ENCODE data around the gene INSC. TPM values are rescaled to one million over a fixed set of nuclear protein-coding genes. Genes with fewer than 3 reads are reported as not detected.

The INSC gene
- total and polyA plus RNA-seq, 4 experiments from 2014 or later = 0.35 TPM; not detected in 3

GRCh38 chr11:15192005-15192556 is 77.4 kb downstream of the INSC start:
- DNase-seq = no peak
- H3K36me3 Mint-ChIP-seq = no peaks in the 10 kb centered on the region
- no peak overlapping the region for H3K4me3 ChIP-seq (ENCODE audit: low read length in 2 of 2)
- peaks cover 1 to 5% of the 10 kb centered on the region in 2 donors for H3K27me3 Mint-ChIP-seq
- H3K9me3 ChIP-seq (ENCODE audit: control insufficient read depth in 1 of 2, low read length in 2 of 2) = no peaks in the 10 kb centered on the region
- no peak overlapping the region for H3K4me3 Mint-ChIP-seq
- CTCF ChIA-PET (ENCODE audit: partially characterized antibody) = no interaction called here
- no peak overlapping the region for H3K27ac ChIP-seq (ENCODE audit: low read depth, low read length)
- H3K27ac Mint-ChIP-seq = no peak overlapping the region
- no peaks in the 10 kb centered on the region for H3K27me3 ChIP-seq (ENCODE audit: insufficient read depth, low read length)
- intact Hi-C loops (cut with micrococcal nuclease) = no loop called here
- peaks cover 0 to 1% (median 0%) of the 10 kb centered on the region in 8 donors for H3K9me3 Mint-ChIP-seq
- no peaks in the 10 kb centered on the region for H3K4me1 Mint-ChIP-seq
- H3K36me3 ChIP-seq (ENCODE audit: insufficient read depth, low read length) = no peaks in the 10 kb centered on the region
- POLR2A ChIA-PET (ENCODE audit: partially characterized antibody) = no interaction called here
- no peaks in the 10 kb centered on the region for H3K4me1 ChIP-seq (ENCODE audit: insufficient read depth, low read length)

- ChIA-PET CTCF (ENCODE audit: partially characterized antibody) (interaction anchor here (0.9 kb wide), 2 partner anchors 11 to 288 kb away, joined by 3 read pairs; no protein-coding TSS in a partner anchor), POLR2A (ENCODE audit: partially characterized antibody) (no interaction called here)
- intact Hi-C loops (cut with micrococcal nuclease) = no loop called here
- Histone ChIP-seq H3K27ac (ENCODE audit: low read depth, low read length) (no peak overlapping the region), H3K36me3 (ENCODE audit: insufficient read depth, low read length) (no peaks in the 10 kb centered on the region), H3K4me1 (ENCODE audit: insufficient read depth, low read length) (no peaks in the 10 kb centered on the region), H3K27me3 (ENCODE audit: insufficient read depth, low read length) (no peaks in the 10 kb centered on the region), H3K4me3 (ENCODE audit: low read length in 2 of 2) (no peak overlapping the region), H3K9me3 (ENCODE audit: control insufficient read depth in 1 of 2, low read length in 2 of 2) (no peaks in the 10 kb centered on the region)
- no peak for DNase-seq
- no peak overlapping the region for H3K4me3 Mint-ChIP-seq
- peaks cover 8% of the 10 kb centered on the region in 2 donors for H3K27me3 Mint-ChIP-seq
- H3K36me3 Mint-ChIP-seq = no peaks in the 10 kb centered on the region
- no peak overlapping the region for H3K27ac Mint-ChIP-seq
- H3K9me3 Mint-ChIP-seq = peaks cover 0 to 1% (median 0%) of the 10 kb centered on the region in 8 donors
- H3K4me1 Mint-ChIP-seq = no peaks in the 10 kb centered on the region
Observed at GRCh38 chr11:15194671-15195415, 80.1 kb downstream of the INSC start.

- ChIA-PET POLR2A (ENCODE audit: partially characterized antibody) (no interaction called here), CTCF (ENCODE audit: partially characterized antibody) (interaction anchor here (0.9 kb wide), 1 partner anchor 10 kb away, joined by 3 read pairs; no protein-coding TSS in a partner anchor)
- Mint-ChIP-seq H3K36me3 (no peaks in the 10 kb centered on the region), H3K27me3 (peaks cover 8% of the 10 kb centered on the region in 2 donors), H3K4me3 (no peak overlapping the region), H3K27ac (no peak overlapping the region), H3K9me3 (peaks cover 0 to 1% (median 0%) of the 10 kb centered on the region in 8 donors), H3K4me1 (no peaks in the 10 kb centered on the region)
- H3K9me3 ChIP-seq (ENCODE audit: control insufficient read depth in 1 of 2, low read length in 2 of 2) = no peaks in the 10 kb centered on the region
- DNase-seq = no peak
- no peaks in the 10 kb centered on the region for H3K36me3 ChIP-seq (ENCODE audit: insufficient read depth, low read length)
- no peaks in the 10 kb centered on the region for H3K27me3 ChIP-seq (ENCODE audit: insufficient read depth, low read length)
- intact Hi-C loops (cut with micrococcal nuclease) = no loop called here
- no peak overlapping the region for H3K4me3 ChIP-seq (ENCODE audit: low read length in 2 of 2)
- no peaks in the 10 kb centered on the region for H3K4me1 ChIP-seq (ENCODE audit: insufficient read depth, low read length)
- no peak overlapping the region for H3K27ac ChIP-seq (ENCODE audit: low read depth, low read length)
Observed at GRCh38 chr11:15195454-15196200, 80.9 kb downstream of the INSC start.

GRCh38 chr11:15196704-15197103 is 82.0 kb downstream of the INSC start:
- CTCF ChIA-PET (ENCODE audit: partially characterized antibody) = no interaction called here
- intact Hi-C loops (cut with micrococcal nuclease) = no loop called here
- Histone ChIP-seq H3K27ac (ENCODE audit: low read depth, low read length) (no peak overlapping the region), H3K27me3 (ENCODE audit: insufficient read depth, low read length) (no peaks in the 10 kb centered on the region), H3K36me3 (ENCODE audit: insufficient read depth, low read length) (no peaks in the 10 kb centered on the region), H3K4me1 (ENCODE audit: insufficient read depth, low read length) (no peaks in the 10 kb centered on the region), H3K9me3 (ENCODE audit: control insufficient read depth in 1 of 2, low read length in 2 of 2) (no peaks in the 10 kb centered on the region), H3K4me3 (ENCODE audit: low read length in 2 of 2) (no peak overlapping the region)
- Mint-ChIP-seq H3K27me3 (peaks cover 8% of the 10 kb centered on the region in 2 donors), H3K4me3 (no peak overlapping the region), H3K9me3 (peaks cover 0 to 1% (median 0%) of the 10 kb centered on the region in 8 donors), H3K4me1 (no peaks in the 10 kb centered on the region), H3K27ac (no peak overlapping the region), H3K36me3 (no peaks in the 10 kb centered on the region)
- DNase-seq = no peak
- POLR2A ChIA-PET (ENCODE audit: partially characterized antibody) = no interaction called here

GRCh38 chr11:15197696-15198095 is 83.0 kb downstream of the INSC start:
- ChIA-PET CTCF (ENCODE audit: partially characterized antibody) (interaction anchor here (3.1 kb wide), 1 partner anchor 11 kb away, joined by 9 read pairs; no protein-coding TSS in a partner anchor), POLR2A (ENCODE audit: partially characterized antibody) (no interaction called here)
- H3K4me3 Mint-ChIP-seq = no peak overlapping the region
- intact Hi-C loops (cut with micrococcal nuclease) = no loop called here
- DNase-seq = no peak
- H3K27me3 Mint-ChIP-seq = peaks cover 8 to 11% of the 10 kb centered on the region in 2 donors
- no peak overlapping the region for H3K27ac Mint-ChIP-seq
- H3K4me1 Mint-ChIP-seq = no peaks in the 10 kb centered on the region
- Histone ChIP-seq H3K4me3 (ENCODE audit: low read length in 2 of 2) (no peak overlapping the region), H3K27me3 (ENCODE audit: insufficient read depth, low read length) (no peaks in the 10 kb centered on the region), H3K4me1 (ENCODE audit: insufficient read depth, low read length) (no peaks in the 10 kb centered on the region), H3K9me3 (ENCODE audit: control insufficient read depth in 1 of 2, low read length in 2 of 2) (no peaks in the 10 kb centered on the region), H3K27ac (ENCODE audit: low read depth, low read length) (no peak overlapping the region), H3K36me3 (ENCODE audit: insufficient read depth, low read length) (no peaks in the 10 kb centered on the region)
- H3K9me3 Mint-ChIP-seq = peaks cover 0 to under 1% (median 0%) of the 10 kb centered on the region in 8 donors
- no peaks in the 10 kb centered on the region for H3K36me3 Mint-ChIP-seq

GRCh38 chr11:15198284-15198683 is 83.6 kb downstream of the INSC start:
- Mint-ChIP-seq H3K36me3 (no peaks in the 10 kb centered on the region), H3K9me3 (no peaks in the 10 kb centered on the region), H3K27ac (no peak overlapping the region), H3K27me3 (peaks cover 8 to 11% of the 10 kb centered on the region in 2 donors), H3K4me3 (no peak overlapping the region), H3K4me1 (no peaks in the 10 kb centered on the region)
- H3K27me3 ChIP-seq (ENCODE audit: insufficient read depth, low read length) = no peaks in the 10 kb centered on the region
- H3K4me3 ChIP-seq (ENCODE audit: low read length in 2 of 2) = no peak overlapping the region
- no peaks in the 10 kb centered on the region for H3K9me3 ChIP-seq (ENCODE audit: control insufficient read depth in 1 of 2, low read length in 2 of 2)
- intact Hi-C loops (cut with micrococcal nuclease) = no loop called here
- CTCF ChIA-PET (ENCODE audit: partially characterized antibody) = interaction anchor here (3.1 kb wide), 1 partner anchor 10 kb away, joined by 9 read pairs; no protein-coding TSS in a partner anchor
- DNase-seq = no peak
- no peaks in the 10 kb centered on the region for H3K4me1 ChIP-seq (ENCODE audit: insufficient read depth, low read length)
- H3K27ac ChIP-seq (ENCODE audit: low read depth, low read length) = no peak overlapping the region
- POLR2A ChIA-PET (ENCODE audit: partially characterized antibody) = no interaction called here
- no peaks in the 10 kb centered on the region for H3K36me3 ChIP-seq (ENCODE audit: insufficient read depth, low read length)

GRCh38 chr11:15199693-15200092 is 85.0 kb downstream of the INSC start:
- H3K4me3 Mint-ChIP-seq = no peak overlapping the region
- H3K27me3 Mint-ChIP-seq = peaks cover 8 to 11% of the 10 kb centered on the region in 2 donors
- H3K4me1 Mint-ChIP-seq = no peaks in the 10 kb centered on the region
- CTCF ChIA-PET (ENCODE audit: partially characterized antibody) = interaction anchor here (3.1 kb wide), 1 partner anchor 9 kb away, joined by 9 read pairs; no protein-coding TSS in a partner anchor
- intact Hi-C loops (cut with micrococcal nuclease) = no loop called here
- no peaks in the 10 kb centered on the region for H3K9me3 Mint-ChIP-seq
- H3K4me1 ChIP-seq (ENCODE audit: insufficient read depth, low read length) = no peaks in the 10 kb centered on the region
- no peak overlapping the region for H3K27ac ChIP-seq (ENCODE audit: low read depth, low read length)
- no peak overlapping the region for H3K27ac Mint-ChIP-seq
- no peak overlapping the region for H3K4me3 ChIP-seq (ENCODE audit: low read length in 2 of 2)
- no peaks in the 10 kb centered on the region for H3K27me3 ChIP-seq (ENCODE audit: insufficient read depth, low read length)
- no peaks in the 10 kb centered on the region for H3K9me3 ChIP-seq (ENCODE audit: control insufficient read depth in 1 of 2, low read length in 2 of 2)
- no peaks in the 10 kb centered on the region for H3K36me3 ChIP-seq (ENCODE audit: insufficient read depth, low read length)
- POLR2A ChIA-PET (ENCODE audit: partially characterized antibody) = no interaction called here
- H3K36me3 Mint-ChIP-seq = no peaks in the 10 kb centered on the region
- no peak for DNase-seq

All from CD4-positive, alpha-beta memory T cell (primary cell).